GM18870 (cell line): ENCODE results near the gene ME2.
"Not testable (repeated sequence)": the region's sequence is repeated elsewhere in the genome, so short reads cannot be mapped to it uniquely, and the experiment has no call there.

Experiments
- ATAC-seq: cut with Tn5 transposase; IDR thresholded peaks from one replicate; pipeline ENCODE4 v1.9.1; 2021; ENCODE audit warnings: moderate library complexity; ENCODE audit not compliant: unreplicated experiment

The ME2 gene

DNA sequence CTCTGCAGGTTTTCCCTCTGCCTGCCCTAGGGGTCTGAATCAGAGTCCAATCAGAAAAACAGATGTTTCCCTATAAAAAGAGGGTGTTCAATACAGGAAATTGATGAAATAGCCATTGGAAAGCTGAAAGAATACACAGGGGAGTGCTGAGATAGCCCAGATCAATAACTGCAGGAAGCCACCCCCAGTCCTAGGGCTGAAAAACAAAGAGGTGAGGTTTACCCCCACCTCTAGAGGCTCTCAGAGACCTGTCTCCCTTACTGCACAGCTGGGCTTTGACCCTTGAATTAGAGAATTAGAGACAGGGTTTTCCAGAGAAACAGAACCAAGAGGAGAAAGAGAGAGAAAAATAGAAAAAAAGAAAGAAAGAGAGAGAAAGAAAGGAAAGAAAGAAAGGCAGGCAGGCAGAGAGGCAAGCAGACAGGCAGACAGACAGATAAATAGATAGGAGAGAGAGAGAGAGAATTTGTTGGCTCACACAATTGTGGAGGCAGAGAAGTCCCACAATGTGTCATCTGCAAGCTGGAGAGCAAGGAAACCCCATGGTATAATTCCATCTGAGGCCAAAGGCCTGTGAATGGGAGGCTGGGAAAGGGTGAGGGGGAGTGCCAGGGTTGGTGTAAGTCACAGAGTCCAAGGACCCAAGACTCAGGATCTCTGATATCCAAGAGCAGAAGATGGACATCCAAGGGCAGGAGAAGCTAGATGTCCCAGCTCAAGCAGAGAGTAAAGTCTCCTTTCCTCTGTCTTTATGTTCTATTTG lies 18.9 kb upstream of the ME2 start:
- ATAC-seq: no peak

DNA sequence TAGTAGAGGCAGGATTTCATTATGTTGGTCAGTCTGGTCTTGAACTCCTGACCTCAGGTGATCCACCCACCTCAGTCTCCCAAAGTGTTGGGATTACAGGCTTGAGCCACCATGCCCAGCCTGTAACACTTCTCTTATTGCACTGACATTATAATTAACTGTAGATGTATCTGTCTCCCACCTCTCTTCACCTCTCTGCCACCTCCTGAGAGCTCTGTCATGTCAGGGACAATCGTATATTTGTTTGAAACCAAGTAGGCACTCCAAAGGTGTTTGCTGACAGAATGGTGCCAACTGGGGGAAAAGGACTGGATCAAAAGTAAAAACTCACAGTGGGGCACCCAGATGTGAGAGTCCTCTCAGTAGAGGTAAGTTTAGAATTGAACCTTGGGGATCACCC lies 17.3 kb upstream of the ME2 start:
- ATAC-seq: no peak

DNA sequence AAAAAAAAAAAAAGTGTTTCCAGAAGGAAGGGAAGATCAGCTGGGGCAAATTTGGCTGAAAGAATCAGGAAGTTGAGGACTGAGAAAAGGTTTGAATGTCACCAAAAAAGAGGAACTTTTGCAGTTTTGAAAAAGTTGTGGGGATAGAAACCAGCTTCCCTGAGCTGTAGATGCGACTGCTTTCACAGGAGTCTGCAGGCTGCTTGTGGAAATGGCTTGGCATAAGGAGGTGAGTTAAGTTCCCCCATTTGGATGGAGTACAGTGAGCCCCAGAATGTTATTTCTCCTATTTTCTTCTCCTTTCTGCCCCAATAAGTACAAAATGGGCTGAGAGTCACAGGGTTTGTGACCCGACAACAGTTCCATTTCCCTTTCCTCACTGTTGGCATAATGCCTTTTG lies 16.5 kb upstream of the ME2 start:
- ATAC-seq: no peak

DNA sequence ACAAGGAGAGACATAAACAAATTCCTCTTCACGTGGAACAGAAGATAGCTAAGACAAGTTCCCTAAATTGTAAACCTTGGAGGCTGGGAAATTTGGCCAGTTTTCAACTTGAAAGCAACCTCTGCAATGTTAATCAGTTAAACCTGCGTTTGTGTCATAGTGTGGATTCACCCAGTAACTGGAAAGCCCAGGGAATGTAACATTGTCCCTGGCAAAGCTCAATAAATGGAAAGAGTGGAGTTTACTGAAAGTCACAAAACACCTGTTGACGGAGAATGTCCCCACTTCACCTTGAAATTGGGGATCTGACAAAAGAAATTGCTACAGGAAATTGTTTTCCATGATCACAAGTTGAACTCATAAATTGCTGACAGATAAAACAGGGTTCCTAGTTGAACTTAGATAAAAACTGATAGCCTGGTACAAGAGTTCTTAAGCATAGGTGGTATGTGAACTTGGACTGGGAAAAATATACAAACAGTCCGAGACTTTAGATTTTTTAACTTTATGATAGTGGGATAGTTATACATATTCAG lies 15.0 kb upstream of the ME2 start:
- no peak for ATAC-seq

DNA sequence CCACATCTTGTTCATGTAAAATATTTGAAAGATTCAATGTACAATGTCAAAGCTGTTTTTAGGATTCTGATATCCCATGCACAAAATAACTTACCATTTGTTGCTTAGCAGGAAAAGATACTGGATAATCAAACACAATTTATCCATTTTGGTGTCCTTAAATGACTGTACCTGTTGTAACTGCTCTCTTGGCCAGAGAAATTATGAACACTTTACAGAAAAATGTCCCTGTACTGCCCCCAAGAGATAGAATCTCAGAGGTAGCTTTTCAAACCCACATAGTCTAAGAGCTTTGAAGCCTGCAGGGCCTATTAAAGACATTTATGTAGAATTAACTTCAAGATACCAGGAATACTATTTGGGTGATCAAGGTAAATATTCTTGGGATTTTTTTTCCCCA lies 12.2 kb upstream of the ME2 start:
- no peak for ATAC-seq

DNA sequence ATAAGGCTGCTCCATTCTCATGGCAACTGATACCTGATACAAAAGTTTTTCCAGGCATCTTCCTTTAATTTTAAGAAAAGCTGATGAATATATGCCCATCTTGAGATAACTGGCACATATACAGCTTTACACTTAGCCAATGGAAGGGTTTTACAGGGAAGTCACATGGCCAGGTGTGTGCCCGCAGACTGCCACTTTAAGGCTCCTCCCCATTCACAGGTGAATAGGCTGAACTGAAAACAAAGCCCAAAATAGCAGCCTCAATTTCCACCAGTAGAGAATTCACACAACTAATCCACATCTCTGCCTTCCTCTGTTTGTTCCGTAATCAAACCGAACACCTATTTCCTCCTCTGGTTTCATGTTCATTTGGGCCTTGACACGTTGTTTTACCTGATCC lies 9.8 kb upstream of the ME2 start:
- ATAC-seq: no peak

DNA sequence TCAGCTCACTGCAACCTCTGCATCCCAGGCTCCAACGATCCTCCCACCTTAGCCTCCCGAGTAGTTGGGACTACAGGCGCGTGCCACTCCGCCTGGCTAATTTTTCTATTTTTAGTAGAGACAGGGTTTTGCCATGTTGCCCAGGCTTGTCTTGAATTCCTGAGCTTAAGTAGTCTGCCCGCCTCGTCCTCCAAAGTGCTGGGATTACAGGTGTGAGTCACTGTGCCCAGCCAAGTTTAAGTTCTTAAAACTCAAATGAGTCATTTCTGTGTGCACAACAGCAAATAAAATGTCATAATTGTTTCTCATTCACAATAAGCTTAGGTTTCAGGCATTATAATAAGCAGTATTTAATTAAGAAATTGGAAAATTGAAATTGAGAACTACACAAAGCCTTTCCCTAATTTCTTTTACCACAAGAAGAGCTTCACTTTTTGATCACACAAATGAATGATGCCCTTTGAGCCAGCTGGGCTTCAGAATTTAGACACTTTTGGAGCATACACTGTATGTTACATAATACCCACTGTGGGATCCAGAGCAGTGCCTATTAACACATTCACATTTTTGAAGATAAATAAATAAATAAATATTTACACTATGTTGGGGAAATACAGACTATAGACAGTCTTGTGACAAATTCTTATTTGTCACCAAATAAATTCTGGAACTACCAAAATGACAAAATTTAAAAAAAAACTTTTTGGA lies 8.6 kb upstream of the ME2 start:
- no peak for ATAC-seq

DNA sequence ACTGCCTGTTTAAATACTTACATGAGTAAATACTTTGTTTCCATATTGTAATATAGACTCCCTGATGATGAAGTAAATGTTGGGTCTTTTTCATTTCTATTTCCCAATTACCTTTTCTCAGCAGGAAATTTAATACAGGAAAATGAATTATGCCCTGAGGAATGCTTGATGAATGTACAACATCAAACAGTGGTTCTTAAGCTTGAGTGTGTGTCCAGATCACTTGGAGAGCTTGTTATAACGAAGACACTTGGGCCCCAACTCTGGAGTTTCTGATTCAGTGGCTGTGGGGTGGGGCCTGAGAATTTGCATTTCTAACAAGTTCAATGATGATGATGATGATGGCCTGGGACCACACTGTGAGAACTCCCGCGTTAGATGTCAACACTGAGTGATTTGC lies 7.1 kb upstream of the ME2 start:
- ATAC-seq: no peak

DNA sequence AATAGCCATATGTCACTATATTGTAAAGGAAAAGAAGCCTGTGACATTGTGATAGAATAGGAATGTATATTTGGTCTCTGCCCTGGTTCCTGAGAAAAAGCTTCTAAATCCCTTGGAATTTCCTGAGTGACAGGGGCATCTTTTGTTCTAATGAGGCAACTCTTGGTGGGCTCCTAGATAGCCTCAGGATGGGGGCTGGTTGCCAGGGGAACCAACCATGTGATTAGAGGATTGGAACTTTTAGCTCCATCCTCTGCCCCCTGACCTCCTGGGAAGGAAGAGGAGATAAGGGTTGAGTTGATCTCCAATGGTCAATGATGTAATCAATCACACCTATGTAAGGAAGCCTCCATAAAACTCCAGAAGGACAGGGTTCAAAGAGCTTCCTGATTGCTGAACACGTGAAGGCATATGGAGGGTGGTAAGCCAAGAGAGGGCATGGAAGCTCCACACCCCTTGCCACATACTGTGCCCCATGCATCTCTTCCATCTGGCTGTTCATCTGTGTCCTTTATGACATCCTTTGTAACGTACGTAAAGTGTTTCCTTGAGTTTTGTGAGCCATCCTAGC lies 2.9 kb upstream of the ME2 start:
- ATAC-seq: no peak

DNA sequence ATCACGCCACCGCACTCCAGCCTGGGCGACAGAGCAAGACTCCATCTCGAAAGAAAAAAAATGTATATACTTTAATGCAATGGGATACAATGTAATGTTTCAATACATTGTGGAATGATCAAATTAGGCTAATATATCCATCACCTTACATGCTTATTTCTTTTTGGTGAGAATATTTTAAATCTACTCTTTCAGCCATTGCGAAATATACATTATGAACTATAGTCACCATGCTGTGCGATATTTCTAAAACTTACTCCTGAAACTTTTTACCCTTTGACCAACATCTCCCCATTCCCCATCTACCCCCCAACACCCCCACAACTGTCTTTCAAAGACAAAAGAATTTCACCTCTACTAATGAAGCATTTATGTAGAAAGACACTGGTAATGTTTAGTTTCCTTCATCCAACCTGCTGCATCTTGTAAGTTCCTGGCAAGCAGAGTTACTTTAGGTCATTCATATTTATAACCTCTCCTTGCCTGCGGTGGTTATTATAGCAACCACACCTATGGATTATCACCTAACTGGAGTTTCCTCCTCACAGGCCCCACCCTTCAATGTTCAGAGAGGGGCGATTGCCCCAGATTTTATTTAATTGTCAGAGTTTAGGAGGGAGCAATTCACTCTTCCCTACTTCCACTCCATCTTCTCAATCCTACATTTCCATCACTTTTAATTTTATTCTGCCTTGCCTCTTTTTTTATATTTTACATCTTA lies 1.2 kb upstream of the ME2 start:
- ATAC-seq: no peak

DNA sequence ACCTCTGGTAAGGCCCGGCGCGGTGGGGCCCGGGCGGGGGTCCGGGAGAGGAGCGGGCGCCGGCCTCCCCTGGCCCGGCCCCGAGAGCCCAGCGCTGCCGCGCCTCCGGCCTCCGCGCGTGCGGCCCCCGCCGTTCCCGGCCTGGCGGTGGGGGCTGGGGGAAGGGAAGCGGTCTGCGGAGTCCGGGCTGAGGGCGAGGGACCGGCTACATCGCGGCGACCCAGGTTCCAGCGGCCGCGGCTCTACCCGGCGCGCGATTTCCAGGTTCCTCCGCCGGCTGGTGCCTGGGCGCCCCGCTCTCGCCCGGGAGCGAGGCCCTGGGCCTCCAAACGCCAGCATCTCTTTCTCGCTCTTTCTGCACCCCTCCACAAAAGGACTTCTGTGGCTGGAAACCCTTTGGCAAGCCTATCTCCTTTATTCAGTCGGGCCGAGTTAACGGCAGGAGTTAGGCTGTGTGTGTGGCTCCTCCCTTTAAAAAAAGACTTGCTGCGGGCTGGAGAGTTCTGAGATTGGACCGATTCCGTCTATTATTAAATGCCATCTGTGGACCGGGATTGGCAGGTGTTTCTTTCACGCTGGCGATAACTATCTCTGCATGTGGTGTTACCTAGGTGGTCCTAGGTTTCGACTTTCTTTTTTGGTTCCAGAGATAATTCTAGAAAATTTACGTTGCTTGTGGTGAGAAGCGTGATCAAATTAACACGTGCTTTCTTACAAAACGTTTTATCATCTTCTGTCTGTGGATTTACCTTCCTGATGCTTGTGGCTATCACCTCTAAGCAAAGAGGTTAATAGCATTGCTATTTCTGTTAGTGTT lies 592 bp downstream of the ME2 start:
- ATAC-seq: peak; percentile 7

DNA sequence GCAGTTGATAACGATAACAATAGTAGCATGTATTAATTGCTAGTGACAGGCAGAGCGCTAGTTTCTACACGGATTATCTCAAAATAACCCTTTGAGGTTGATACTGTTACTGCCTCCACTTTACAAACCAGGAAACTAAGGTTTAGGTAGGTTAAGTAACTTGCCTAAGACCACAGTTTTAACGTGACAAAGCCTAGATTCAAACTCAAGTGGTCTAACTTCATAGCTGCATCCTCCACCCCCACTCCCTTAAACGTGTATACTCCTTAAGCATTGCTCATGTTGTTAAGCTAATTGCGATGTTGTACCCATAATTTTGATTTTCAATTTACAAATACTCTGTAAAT lies 1.2 kb downstream of the ME2 start:
- peak; percentile 7 for ATAC-seq

DNA sequence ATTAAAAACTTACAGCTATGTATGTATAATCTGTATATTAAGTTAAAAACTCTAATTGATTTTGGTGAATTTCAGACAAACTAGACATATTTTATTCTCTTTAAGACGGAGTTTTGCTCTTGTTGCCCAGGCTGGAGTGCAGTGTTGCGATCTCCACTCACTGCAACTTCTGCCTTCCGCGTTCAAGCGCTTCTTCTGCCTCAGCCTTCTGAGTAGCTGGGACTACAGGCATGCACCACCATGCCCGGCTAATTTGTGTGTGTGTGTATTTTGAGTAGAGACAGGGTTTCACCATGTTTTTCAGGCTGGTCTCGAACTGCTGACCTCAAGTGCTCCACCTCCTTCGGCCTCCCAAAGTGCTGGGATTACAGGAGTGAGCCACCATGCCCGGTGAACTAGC lies 2.0 kb downstream of the ME2 start:
- not testable (repeated sequence) for ATAC-seq

DNA sequence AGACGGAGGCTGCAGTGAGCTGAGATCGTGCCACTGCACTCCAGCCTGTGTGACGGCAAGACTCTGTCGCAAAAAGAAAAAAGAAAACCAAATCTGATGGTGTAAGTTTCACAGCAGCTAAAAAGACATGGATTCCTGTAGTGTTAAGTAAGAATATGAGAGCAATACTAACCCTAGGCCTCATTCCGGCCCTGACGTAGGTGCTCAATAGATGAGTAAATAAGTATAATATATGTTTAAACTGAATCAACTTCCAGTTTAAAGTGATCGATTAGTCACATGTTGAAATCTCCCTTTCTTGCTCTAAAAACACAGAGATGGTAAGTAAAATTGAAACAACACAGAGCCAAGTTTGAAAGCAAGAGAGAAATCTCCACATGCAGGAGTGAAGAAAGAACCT lies 8.0 kb downstream of the ME2 start:
- no peak for ATAC-seq

DNA sequence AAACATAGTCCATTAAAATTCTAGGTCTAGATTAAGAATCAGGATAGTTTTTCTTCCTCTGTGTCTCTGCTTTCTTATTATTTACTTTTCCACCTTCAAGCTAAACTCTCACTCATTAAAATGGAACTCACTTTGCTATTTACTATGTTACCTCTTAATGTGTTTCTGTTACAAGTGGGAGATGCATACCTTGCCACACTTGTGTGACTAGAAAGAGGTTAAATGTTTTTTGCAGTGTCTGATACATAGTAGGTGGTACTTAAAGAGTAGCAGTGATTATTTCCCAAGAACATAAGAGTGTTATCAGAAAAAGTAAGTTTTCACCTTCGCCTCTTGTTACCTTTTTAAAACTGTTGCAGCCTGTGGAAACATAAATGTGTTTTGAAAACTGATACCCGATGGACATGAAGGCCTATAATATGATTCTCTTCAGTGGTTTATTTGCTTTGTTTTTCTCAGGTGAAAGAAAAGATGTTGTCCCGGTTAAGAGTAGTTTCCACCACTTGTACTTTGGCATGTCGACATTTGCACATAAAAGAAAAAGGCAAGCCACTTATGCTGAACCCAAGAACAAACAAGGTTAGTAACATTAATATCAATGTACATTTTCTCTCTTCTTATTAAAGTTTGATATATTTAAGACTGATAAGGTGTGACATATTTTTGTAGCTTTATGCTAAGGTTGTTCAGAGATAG lies 16.6 kb downstream of the ME2 start:
- no peak for ATAC-seq

DNA sequence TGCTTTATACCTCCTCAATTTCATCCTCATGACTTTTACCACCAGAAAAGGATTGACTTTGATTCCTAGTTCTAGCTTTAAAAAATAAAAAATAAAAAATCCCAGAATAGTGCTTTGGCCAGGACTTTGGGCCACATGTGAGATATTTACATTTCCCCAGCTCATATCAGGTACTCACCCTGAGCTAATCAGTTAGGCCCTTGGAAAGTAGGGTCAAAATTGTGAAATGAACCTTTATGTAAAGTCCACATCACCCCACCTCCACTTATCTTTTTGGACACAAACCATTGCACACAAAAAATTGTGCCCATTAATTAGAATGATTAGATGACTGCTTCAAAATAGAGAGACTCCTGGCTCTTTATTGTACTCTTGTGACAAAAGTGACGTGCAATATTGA lies 17.2 kb downstream of the ME2 start:
- no peak for ATAC-seq

DNA sequence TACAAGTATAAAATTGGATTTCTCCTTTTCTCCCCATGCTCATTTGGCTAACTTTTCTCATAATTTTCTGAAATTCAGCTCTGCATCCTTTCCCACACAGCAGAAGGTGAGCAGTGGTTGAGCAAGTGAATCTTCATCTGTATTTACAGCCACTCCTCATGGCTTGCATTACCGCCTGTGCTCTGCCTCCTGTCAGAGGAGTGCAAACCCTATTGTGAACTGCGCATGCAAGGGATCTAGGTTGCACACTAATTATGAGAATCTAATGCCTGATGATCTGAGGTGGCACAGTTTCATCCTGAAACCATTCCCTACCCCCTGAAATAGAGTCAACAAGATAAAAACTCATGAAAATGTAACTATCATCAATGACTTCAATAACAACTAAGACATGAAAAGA lies 20.0 kb downstream of the ME2 start:
- no peak for ATAC-seq

DNA sequence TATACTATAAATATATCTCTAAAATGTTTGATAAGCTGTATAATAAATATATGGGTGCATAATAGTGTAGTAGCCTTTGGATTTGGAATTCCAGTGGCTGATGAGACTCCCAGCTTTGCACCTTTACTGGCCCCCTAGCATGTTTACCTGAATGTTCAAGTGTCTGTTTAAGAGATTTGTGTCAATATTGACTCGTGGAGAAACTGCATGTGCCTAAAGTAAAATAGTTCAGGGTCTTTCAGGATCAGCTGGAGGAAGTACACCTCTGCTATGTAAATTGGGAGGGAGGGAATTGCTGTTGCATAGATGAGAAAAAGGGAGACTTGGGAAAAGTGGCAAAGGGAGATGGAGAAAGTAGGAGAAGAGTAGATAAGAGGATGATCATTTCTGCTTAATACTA lies 23.9 kb downstream of the ME2 start:
- ATAC-seq: no peak

DNA sequence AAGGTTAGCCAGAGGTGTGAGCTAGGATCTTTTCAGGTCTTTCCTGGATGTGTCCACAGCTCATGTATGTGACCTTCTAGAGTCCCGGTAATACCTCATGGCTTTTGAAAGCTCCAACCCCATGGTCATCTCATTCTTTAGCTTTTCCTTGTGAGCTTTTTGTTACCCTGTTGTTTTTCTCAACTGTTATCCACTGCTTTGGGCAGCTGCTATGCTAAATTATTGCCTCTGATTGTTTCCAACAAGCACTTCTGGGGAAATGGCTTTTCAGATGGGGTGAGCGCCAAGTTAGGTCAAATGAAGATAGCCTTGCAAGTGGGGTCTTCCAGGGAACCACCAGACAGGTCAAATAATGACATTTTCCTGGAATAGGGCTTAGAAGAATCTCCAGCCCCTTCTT lies 27.9 kb downstream of the ME2 start:
- no peak for ATAC-seq

DNA sequence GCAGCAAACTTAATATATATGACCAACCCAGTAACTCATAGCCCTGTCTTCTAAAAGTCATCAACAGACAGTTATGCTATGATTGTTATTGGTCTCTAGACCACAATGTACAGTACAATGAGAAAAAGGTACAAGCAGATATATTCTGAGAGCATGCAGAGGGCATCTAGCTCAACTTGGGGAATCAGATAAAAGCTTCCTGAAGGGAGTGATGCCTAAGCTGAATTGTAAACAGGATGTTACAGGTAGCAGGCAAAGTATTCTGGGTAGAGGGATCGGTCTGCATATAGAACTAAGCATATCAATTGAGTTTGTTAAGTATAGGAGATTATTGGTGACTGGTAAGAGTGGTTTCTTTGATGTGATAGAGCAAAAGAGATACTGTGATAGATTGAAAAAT lies 30.3 kb downstream of the ME2 start:
- no peak for ATAC-seq
